ENCODE measurements around the gene ERN1.

DNA sequence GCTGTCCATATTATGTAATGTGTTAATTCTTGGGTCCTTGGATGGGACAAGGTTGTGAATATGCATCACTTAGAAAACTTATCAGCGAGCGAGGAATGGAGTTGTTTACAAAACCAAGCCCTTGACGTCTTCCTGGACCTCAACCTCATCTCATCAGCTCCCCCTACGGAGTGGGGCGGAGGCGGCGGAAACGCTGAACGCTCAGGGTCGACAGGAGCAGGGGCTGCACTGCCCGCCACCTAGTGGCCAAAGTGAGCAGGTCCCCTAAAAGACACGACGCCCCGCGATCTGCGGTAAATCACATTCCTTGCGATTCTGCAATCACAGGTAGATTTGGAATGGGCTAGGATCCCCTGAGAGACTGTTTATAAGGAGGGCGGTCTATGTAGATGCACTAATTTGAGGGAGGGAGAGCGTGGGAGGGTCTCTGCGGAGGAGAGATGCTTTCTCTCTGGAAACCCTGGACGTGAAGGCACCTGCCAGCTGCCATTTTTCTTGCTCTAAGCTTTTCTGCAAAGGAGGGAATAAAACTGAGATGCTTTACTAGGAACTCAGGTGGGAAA lies 104.1 kb downstream of the ERN1 start:
- TF ChIP-seq, protein P1, sequence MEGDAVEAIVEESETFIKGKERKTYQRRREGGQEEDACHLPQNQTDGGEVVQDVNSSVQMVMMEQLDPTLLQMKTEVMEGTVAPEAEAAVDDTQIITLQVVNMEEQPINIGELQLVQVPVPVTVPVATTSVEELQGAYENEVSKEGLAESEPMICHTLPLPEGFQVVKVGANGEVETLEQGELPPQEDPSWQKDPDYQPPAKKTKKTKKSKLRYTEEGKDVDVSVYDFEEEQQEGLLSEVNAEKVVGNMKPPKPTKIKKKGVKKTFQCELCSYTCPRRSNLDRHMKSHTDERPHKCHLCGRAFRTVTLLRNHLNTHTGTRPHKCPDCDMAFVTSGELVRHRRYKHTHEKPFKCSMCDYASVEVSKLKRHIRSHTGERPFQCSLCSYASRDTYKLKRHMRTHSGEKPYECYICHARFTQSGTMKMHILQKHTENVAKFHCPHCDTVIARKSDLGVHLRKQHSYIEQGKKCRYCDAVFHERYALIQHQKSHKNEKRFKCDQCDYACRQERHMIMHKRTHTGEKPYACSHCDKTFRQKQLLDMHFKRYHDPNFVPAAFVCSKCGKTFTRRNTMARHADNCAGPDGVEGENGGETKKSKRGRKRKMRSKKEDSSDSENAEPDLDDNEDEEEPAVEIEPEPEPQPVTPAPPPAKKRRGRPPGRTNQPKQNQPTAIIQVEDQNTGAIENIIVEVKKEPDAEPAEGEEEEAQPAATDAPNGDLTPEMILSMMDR (conservative IDR thresholded peaks at IDR 0.05; ENCODE audit: low read depth, low read length) = peak; percentile 99
- TF ChIP-seq EZH2 (IDR thresholded peaks at IDR 0.05; ENCODE audit: low read length, unreplicated experiment) = no peak

Data from PC-3 (cell line).